GM12873 (cell line): ENCODE results near the gene PRKCZ.

ENCODE experiments used
- CTCF ChIP-seq: IDR thresholded peaks from 2 replicates; pipeline ENCODE4 v1.5.1; 2012; ENCODE audit warnings: low read depth, mild to moderate bottlenecking, moderate library complexity, low read length, control low read depth; ENCODE audit not compliant: insufficient read depth; ENCODE audit errors: missing control alignments

The PRKCZ gene

GRCh38 chr1:2112280-2112701 is 62.1 kb downstream of the PRKCZ start:
- no peak for TF ChIP-seq CTCF

- TF ChIP-seq CTCF, result no peak
These were observed 63.5 kb downstream of the PRKCZ start for GRCh38 chr1:2113620-2114135.

GRCh38 chr1:2115008-2115641 is 64.9 kb downstream of the PRKCZ start:
- no peak for TF ChIP-seq CTCF

GRCh38 chr1:2115702-2116341 is 65.6 kb downstream of the PRKCZ start:
- no peak for TF ChIP-seq CTCF

- no peak for TF ChIP-seq CTCF
These were observed 69.7 kb downstream of the PRKCZ start for GRCh38 chr1:2119886-2120285.

GRCh38 chr1:2121101-2121691 is 71.0 kb downstream of the PRKCZ start:
- no peak for TF ChIP-seq CTCF

- no peak for TF ChIP-seq CTCF
These were observed 74.4 kb downstream of the PRKCZ start for GRCh38 chr1:2124446-2125198.
